RWPE1 (cell line): ENCODE results near the gene PAK3.

Experiments used
- CTCF ChIA-PET: fragments of 350-600 bp; sonication (Branson Sonifier 250); formaldehyde crosslinking; extraction: SDS; loops from one replicate; lab custom pipeline; 2021; lab: Yijun Ruan, JAX
- POLR2A ChIA-PET: fragments of 400-600 bp; formaldehyde crosslinking; extraction: SDS; loops from one replicate; lab custom pipeline; 2020; ENCODE audit warnings: antibody characterized with exemption; ENCODE audit not compliant: low non-redundant PET; lab: Yijun Ruan, JAX
- DNase-seq: peaks from one replicate; pipeline ENCODE4 v3.0.0; 2012; ENCODE audit warnings: low spot score
- H3K27ac ChIP-seq: fragments of 450-650 bp; 2 replicates; pipeline ENCODE4 v1.5.1; 2017
- CTCF ChIP-seq: fragments of 450-650 bp; conservative IDR thresholded peaks from 2 replicates; pipeline ENCODE4 v1.5.1; 2017; ENCODE audit warnings: low read depth, mild to moderate bottlenecking

Gene PAK3

GRCh38 chrX:111168314-111168713 lies 72.3 kb downstream of the PAK3 start:
- CTCF ChIA-PET, result interaction anchor here (0.5 kb wide), 1 partner anchor 756 kb away, joined by 3 read pairs; no protein-coding TSS in a partner anchor
- TF ChIP-seq CTCF, result no peak
- POLR2A ChIA-PET, result no interaction called here
- DNase-seq, result no peak
- H3K27ac ChIP-seq, result no peak overlapping the region

- POLR2A ChIA-PET, result no interaction called here
- no peak for TF ChIP-seq CTCF
These were observed 73.2 kb downstream of the PAK3 start for GRCh38 chrX:111169141-111169540.

GRCh38 chrX:111170017-111170416 lies 74.0 kb downstream of the PAK3 start:
- CTCF ChIA-PET, result no interaction called here
- no peak for DNase-seq
- no peak for TF ChIP-seq CTCF
- no peak overlapping the region for H3K27ac ChIP-seq
- POLR2A ChIA-PET, result no interaction called here

More at GRCh38 chrX:111169141-111169540, 73.2 kb downstream of the PAK3 start:
- DNase-seq, result no peak
- no peak overlapping the region for H3K27ac ChIP-seq
- CTCF ChIA-PET, result no interaction called here

GRCh38 chrX:111180750-111181240 lies 84.8 kb downstream of the PAK3 start:
- DNase-seq, result no peak
- TF ChIP-seq CTCF, result no peak
- H3K27ac ChIP-seq, result no peak overlapping the region
- ChIA-PET CTCF (no interaction called here), POLR2A (no interaction called here)

GRCh38 chrX:111181951-111182350 lies 86.0 kb downstream of the PAK3 start:
- DNase-seq, result no peak
- no peak overlapping the region for H3K27ac ChIP-seq
- ChIA-PET POLR2A (no interaction called here), CTCF (no interaction called here)
- TF ChIP-seq CTCF, result no peak

- no peak for TF ChIP-seq CTCF
- no peak overlapping the region for H3K27ac ChIP-seq
- DNase-seq, result no peak
- POLR2A ChIA-PET, result no interaction called here
- CTCF ChIA-PET, result no interaction called here
These were observed 87.0 kb downstream of the PAK3 start for GRCh38 chrX:111182997-111183396.
